NCI-H187 treated with DMSO at 0.1 percent for 48 hours (cell line): Measurements from ENCODE around the gene KCNJ16.

ENCODE experiments used
- DNase-seq: peaks from one replicate; lab custom pipeline; 2025; lab: John Stamatoyannopoulos, UW

Gene KCNJ16

GRCh38 chr17:70128727-70129238 is 53.8 kb downstream of the KCNJ16 start:
- no peak for DNase-seq

- no peak for DNase-seq
Measured at GRCh38 chr17:70130289-70130688, 55.3 kb downstream of the KCNJ16 start.

- DNase-seq: no peak
Measured at GRCh38 chr17:70132505-70132904, 57.5 kb downstream of the KCNJ16 start.

GRCh38 chr17:70134042-70134441 is 59.0 kb downstream of the KCNJ16 start:
- no peak for DNase-seq

- no peak for DNase-seq
Measured at GRCh38 chr17:70134777-70135176, 59.8 kb downstream of the KCNJ16 start.

- no peak for DNase-seq
Measured at GRCh38 chr17:70136131-70136530, 61.1 kb downstream of the KCNJ16 start.

- DNase-seq: no peak
Measured at GRCh38 chr17:70137451-70138230, 62.6 kb downstream of the KCNJ16 start.

GRCh38 chr17:70138291-70138865 is 63.4 kb downstream of the KCNJ16 start:
- no peak for DNase-seq

GRCh38 chr17:70139449-70139993 is 64.5 kb downstream of the KCNJ16 start:
- no peak for DNase-seq

GRCh38 chr17:70144260-70144846 is 69.3 kb downstream of the KCNJ16 start:
- DNase-seq: no peak

- DNase-seq: no peak
Measured at GRCh38 chr17:70153210-70153609, 78.2 kb downstream of the KCNJ16 start.

- DNase-seq: no peak
Measured at GRCh38 chr17:70157151-70157550, 82.1 kb downstream of the KCNJ16 start.

GRCh38 chr17:70158180-70158579 is 83.2 kb downstream of the KCNJ16 start:
- no peak for DNase-seq

GRCh38 chr17:70158591-70158990 is 83.6 kb downstream of the KCNJ16 start:
- DNase-seq: no peak

GRCh38 chr17:70159980-70160379 is 85.0 kb downstream of the KCNJ16 start:
- DNase-seq: no peak

- DNase-seq: no peak
Measured at GRCh38 chr17:70161519-70161918, 86.5 kb downstream of the KCNJ16 start.

- DNase-seq: no peak
Measured at GRCh38 chr17:70165383-70165782, 90.4 kb downstream of the KCNJ16 start.

- DNase-seq: no peak
Measured at GRCh38 chr17:70166615-70167014, 91.6 kb downstream of the KCNJ16 start.

GRCh38 chr17:70168044-70168976 is 93.3 kb downstream of the KCNJ16 start:
- DNase-seq: no peak

GRCh38 chr17:70168977-70169708 is 94.1 kb downstream of the KCNJ16 start, which contains the start of gene KCNJ2:
TSS of gene KCNJ2 (plus strand) at chr17:70169532. CDS start at chr17:70175040, 5,508 bp downstream.
- no peak for DNase-seq
